SHP77 treated with DMSO at 0.1 percent for 48 hours (cell line): ENCODE results near the gene SV2B.
A peak's percentile ranks its signal among the peaks of the same experiment; 100 is the strongest.
"Not testable (repeated sequence)": the region's sequence is repeated elsewhere in the genome, so short reads cannot be mapped to it uniquely, and the experiment has no call there.

Experiments used
- DNase-seq: peaks from one replicate; lab custom pipeline; 2025; lab: John Stamatoyannopoulos, UW

The SV2B gene

GRCh38 chr15:91099995-91100813, at the start of gene SV2B:
Gene SV2B (plus strand): TSS chr15:91100257. CDS start chr15:91226264, 126,007 bp downstream.
- DNase-seq: peak; percentile 36

- no peak for DNase-seq
These were observed 48.8 kb upstream of the SV2B start for GRCh38 chr15:91051248-91051647.

- DNase-seq: no peak
These were observed 45.2 kb upstream of the SV2B start for GRCh38 chr15:91054816-91055215.

- peak; percentile 81 for DNase-seq
These were observed 44.3 kb upstream of the SV2B start for GRCh38 chr15:91055548-91056331.

GRCh38 chr15:91061230-91061629, 38.8 kb upstream of the SV2B start:
- DNase-seq: no peak

GRCh38 chr15:91061997-91062396, 38.1 kb upstream of the SV2B start:
- DNase-seq: no peak

GRCh38 chr15:91065505-91065904, 34.6 kb upstream of the SV2B start:
- DNase-seq: no peak

GRCh38 chr15:91067036-91067435, 33.0 kb upstream of the SV2B start:
- no peak for DNase-seq

- no peak for DNase-seq
These were observed 31.6 kb upstream of the SV2B start for GRCh38 chr15:91068436-91068835.

GRCh38 chr15:91068966-91069365, 31.1 kb upstream of the SV2B start:
- DNase-seq: no peak

- DNase-seq: no peak
These were observed 29.2 kb upstream of the SV2B start for GRCh38 chr15:91070872-91071271.

GRCh38 chr15:91072161-91072560, 27.9 kb upstream of the SV2B start:
- no peak for DNase-seq

- DNase-seq: no peak
These were observed 27.0 kb upstream of the SV2B start for GRCh38 chr15:91073077-91073476.

GRCh38 chr15:91073768-91074167, 26.3 kb upstream of the SV2B start:
- DNase-seq: no peak

GRCh38 chr15:91075739-91076138, 24.3 kb upstream of the SV2B start:
- DNase-seq: peak; percentile 47

GRCh38 chr15:91077029-91077428, 23.0 kb upstream of the SV2B start:
- no peak for DNase-seq

- not testable (repeated sequence) for DNase-seq
These were observed 6.2 kb upstream of the SV2B start for GRCh38 chr15:91093866-91094265.

- no peak for DNase-seq
These were observed 1.6 kb upstream of the SV2B start for GRCh38 chr15:91098451-91098850.

- peak; percentile 36 for DNase-seq
These were observed 452 bp upstream of the SV2B start for GRCh38 chr15:91099616-91099994.

- no peak for DNase-seq
These were observed 954 bp downstream of the SV2B start for GRCh38 chr15:91100814-91101607.

- DNase-seq: no peak
These were observed 1.5 kb downstream of the SV2B start for GRCh38 chr15:91101608-91101920.

GRCh38 chr15:91102546-91103330, 2.7 kb downstream of the SV2B start:
- no peak for DNase-seq
